Heart right ventricle (tissue), 16 donors: Measurements from ENCODE around the gene MORF4L1. TPM values are rescaled to one million over a fixed set of nuclear protein-coding genes. Genes with fewer than 3 reads are reported as not detected.

Source experiments
- ATAC-seq, 8 donors: fragments of 200-7000 bp; cut with Tn5 transposase; one replicate each; pipeline ENCODE4 v1.9.1; 2020; ENCODE audit warnings: mild to moderate bottlenecking in 8 of 8, moderate library complexity in 8 of 8, moderate number of reproducible peaks in 1 of 8
- DNase-seq, 2 donors: peaks; one replicate each; pipeline ENCODE4 v3.0.0-alpha.2; 2020
- H3K27ac ChIP-seq, 10 donors: fragments of 200-600 bp; sonication (generic) in 2 of 10; one replicate each; pipeline versions ENCODE4 v1.5.0 to v1.8.0; 2020 to 2022; ENCODE audit warnings: mild to moderate bottlenecking in 3 of 10
- H3K27me3 ChIP-seq, 7 donors: fragments of 200-600 bp; one replicate each; pipeline ENCODE4 v1.8.0; 2021 to 2022; ENCODE audit warnings: mild to moderate bottlenecking in 2 of 7
- H3K36me3 ChIP-seq, 9 donors: fragments of 200-600 bp; sonication (generic) in 1 of 9; one replicate each; pipeline versions ENCODE4 v1.5.0 to v1.8.0; 2020 to 2022; ENCODE audit warnings: mild to moderate bottlenecking in 2 of 9
- H3K4me1 ChIP-seq, 9 donors: fragments of 200-600 bp; sonication (generic) in 1 of 9; one replicate each; pipeline versions ENCODE4 v1.5.0 to v1.8.0; 2020 to 2022; ENCODE audit warnings: mild to moderate bottlenecking in 4 of 9
- H3K4me3 ChIP-seq, 10 donors: fragments of 200-600 bp; sonication (generic) in 2 of 10; one replicate each; pipeline versions ENCODE4 v1.5.0 to v1.8.0; 2020 to 2022; ENCODE audit warnings: mild to moderate bottlenecking in 7 of 10, moderate library complexity in 2 of 10
- H3K9me3 ChIP-seq, 11 donors: fragments of 200-600 bp in 10 of 11; sonication (generic) in 2 of 11; one replicate each; pipeline versions ENCODE4 v1.5.0 to v1.8.0; 2013 to 2022; ENCODE audit warnings: mild to moderate bottlenecking in 2 of 11, control low read depth in 1 of 11, moderate library complexity in 1 of 11
- WGBS, 2 donors: extraction: QIAGEN DNeasy Blood & Tissue Kit; methylation state at CpG; one replicate each; pipeline ENCODE4 v1.1.7; 2013; ENCODE audit warnings: inconsistent platforms in 1 of 2; 5-methylcytosine and 5-hydroxymethylcytosine counted together
- intact Hi-C, 10 donors: fragments of 100-400 bp; cut with DNase I; formaldehyde crosslinking; loops; one replicate each; pipeline versions ENCODE4 v1.11.1 to v1.14.2; 2022
- polyA plus RNA-seq, 2 donors: library from polyadenylated mRNA; stranded (reverse); fragments of 200-250 nt; gene quantifications; one replicate each; pipeline ENCODE4 v1.2.3, GENCODE V29; 2013
- total RNA-seq, 10 donors: library from RNA; stranded (reverse); fragmentation: NEBNext Ultra II Directional in 3 of 10; extraction: Animal tissue kit (Norgen Biotek cat#: 25700) in 3 of 10; gene quantifications; one replicate each; pipeline versions ENCODE4 v1.2.1 to v1.2.4, GENCODE V29; 2021 to 2023
- TF ChIP-seq, protein P1 (sequence below), 9 donors: fragments of 200-600 bp; sonication (generic) in 2 of 9; IDR thresholded peaks; one replicate each; pipeline versions ENCODE4 v1.5.0 to v1.8.0; 2021 to 2022; ENCODE audit warnings: antibody characterized with exemption in 9 of 9, mild to moderate bottlenecking in 5 of 9, moderate library complexity in 1 of 9
- donor health status: Arrhythmogenic right ventricular cardiomyopathy.
- donor health status: ischemic (EF 13 %, LVEDD 7.1; RV severe dilation, severe dysfunction).
- donor health status: healthy with polysubstance abuse.
- donor health status: DM: no; HTN: yes; CAD: no.
- donor health status: DM: no; HTN: no; CAD: no.
- donor health status: ischemic (EF 25% LVEDD 6.9; RV normal size, moderate dysfunction).
- donor health status: ischemic (EF 25% LVEDD 5.7; RV mildly dilated, moderate dysfunction).
- donor health status: healthy.
- donor health status: DM: yes; HTN: yes; CAD: no.
- donor health status: Ischemic cardiomyopathy.
- donor health status: ischemic (EF 35%, LVEDD 5.7; RV mildly dilated, moderate dysfunction).
- donor health status: nonischemic (EF 11% LVEDD 7.7; RV severe dilation, severe dysfunction).
- donor health status: DM: yes; HTN: yes; CAD: no.
- donor health status: PGD.
- donor health status: ischemic (EF 29% LVEDD 5.4; RV normal size, mild dysfunction).
- donor health status: nonischemic (EF 23%, LVEDD 6.1; RV moderate dilation, normal function).

Gene MORF4L1
- total and polyA plus RNA-seq, 12 donors: 119 to 399 (median 361) TPM

DNA sequence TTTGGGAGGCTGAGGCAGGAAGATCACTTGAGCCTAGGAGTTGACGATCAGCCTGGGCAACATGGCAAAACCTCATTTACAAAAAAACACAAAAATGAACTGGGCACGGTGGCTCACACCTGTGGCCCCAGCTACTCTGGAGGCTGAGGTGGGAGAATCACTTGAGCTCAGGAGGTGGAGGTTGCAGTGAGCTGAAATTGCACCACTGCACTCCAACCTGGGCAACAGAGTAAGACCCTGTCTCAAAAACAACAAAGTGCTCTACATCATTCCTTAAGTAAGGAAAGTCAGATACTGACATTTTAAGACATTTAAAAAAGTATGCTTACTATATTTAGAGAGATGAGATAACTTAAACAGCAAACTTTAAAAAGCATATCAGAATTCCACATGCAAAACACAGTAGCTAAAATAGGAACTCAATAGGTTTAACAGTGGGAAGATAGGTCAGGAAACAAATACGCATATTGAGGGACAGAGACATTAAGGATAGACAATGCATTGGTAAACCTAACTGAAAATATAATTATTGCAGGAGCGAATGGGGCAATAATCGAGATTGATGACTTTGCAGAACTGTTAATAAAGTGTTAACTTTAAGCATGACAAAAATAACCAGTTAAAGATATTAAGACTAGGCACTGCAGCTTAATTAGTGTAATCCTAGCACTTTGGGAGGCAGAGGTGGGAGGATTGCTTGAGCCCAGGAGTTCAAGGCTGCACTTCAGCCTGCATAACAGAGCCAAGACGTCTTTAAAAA is 32.1 kb downstream of the MORF4L1 start:
- TF ChIP-seq, protein P1, sequence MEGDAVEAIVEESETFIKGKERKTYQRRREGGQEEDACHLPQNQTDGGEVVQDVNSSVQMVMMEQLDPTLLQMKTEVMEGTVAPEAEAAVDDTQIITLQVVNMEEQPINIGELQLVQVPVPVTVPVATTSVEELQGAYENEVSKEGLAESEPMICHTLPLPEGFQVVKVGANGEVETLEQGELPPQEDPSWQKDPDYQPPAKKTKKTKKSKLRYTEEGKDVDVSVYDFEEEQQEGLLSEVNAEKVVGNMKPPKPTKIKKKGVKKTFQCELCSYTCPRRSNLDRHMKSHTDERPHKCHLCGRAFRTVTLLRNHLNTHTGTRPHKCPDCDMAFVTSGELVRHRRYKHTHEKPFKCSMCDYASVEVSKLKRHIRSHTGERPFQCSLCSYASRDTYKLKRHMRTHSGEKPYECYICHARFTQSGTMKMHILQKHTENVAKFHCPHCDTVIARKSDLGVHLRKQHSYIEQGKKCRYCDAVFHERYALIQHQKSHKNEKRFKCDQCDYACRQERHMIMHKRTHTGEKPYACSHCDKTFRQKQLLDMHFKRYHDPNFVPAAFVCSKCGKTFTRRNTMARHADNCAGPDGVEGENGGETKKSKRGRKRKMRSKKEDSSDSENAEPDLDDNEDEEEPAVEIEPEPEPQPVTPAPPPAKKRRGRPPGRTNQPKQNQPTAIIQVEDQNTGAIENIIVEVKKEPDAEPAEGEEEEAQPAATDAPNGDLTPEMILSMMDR (IDR thresholded peaks at IDR 0.05): no peak
- Histone ChIP-seq H3K27me3 (no peaks in the 10 kb centered on the region), H3K36me3 (peaks cover 0 to 100% (median 46%) of the 10 kb centered on the region in 9 donors), H3K27ac (peak overlapping the region in 1 of 10 donors; percentile 15), H3K4me1 (peaks cover 2 to 63% (median 38%) of the 10 kb centered on the region in 9 donors), H3K4me3 (no peak overlapping the region), H3K9me3 (no peaks in the 10 kb centered on the region)
- intact Hi-C loops: loop anchor here in 2 of 10 donors (5.0 to 10.0 kb wide), 2 partner anchors 278 to 280 kb away; no protein-coding TSS in a partner anchor
- no peak for ATAC-seq
- 72 to 75% methylated on average over 6 of the region's 6 CpGs for WGBS, 2 donors
- DNase-seq: no peak

DNA sequence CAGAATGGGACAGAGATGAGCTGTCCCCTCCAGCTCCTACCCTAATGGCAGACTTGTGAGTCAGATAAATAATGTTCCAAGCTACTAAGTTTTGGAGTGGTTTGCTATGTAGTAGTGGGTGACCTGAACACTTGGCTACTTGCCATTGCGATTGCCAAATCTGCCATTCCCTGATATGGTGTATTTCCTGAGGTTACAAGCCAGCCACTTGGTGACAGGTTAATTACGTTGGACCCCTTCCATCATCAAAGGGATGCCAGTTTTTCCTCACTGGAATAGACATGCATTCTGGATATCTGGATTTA is 33.6 kb downstream of the MORF4L1 start:
- Histone ChIP-seq H3K9me3 (no peaks in the 10 kb centered on the region), H3K36me3 (peaks cover 0 to 100% (median 40%) of the 10 kb centered on the region in 9 donors), H3K27me3 (no peaks in the 10 kb centered on the region), H3K4me3 (no peak overlapping the region), H3K27ac (peak overlapping the region in 1 of 10 donors; percentile 19), H3K4me1 (peaks cover 2 to 68% (median 38%) of the 10 kb centered on the region in 9 donors)
- ATAC-seq (peak in 6 of 8 donors; percentile 15 to 75 (median 46)), DNase-seq (no peak)
- intact Hi-C loops: loop anchor here in 2 of 10 donors (5.0 to 10.0 kb wide), 2 partner anchors 276 to 279 kb away; no protein-coding TSS in a partner anchor
- WGBS, 2 donors: 40 to 53% methylated on average over 2 of the region's 2 CpGs
- TF ChIP-seq, protein P1 (IDR thresholded peaks at IDR 0.05): no peak

DNA sequence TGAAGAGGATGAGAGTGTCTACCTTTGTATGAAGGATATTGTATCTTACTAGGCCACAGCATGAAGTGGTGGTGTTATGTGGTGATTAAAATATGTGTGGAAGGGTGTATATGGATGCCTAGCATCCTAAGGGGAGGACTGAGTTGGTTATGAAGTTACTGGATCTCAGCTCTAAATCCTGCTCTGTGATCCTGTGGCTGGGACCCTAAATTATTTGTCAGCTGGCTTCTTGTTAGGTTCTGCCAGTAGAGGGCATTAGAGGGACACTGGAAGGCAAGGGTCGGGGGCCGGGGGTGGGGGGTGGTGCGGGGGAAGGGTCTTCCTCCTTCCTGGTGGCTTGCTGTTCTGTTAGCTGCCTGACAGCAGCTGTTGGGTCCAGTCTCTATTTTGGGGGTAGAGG is 34.9 kb downstream of the MORF4L1 start:
- peaks cover 0 to 100% (median 29%) of the 10 kb centered on the region in 9 donors for H3K36me3 ChIP-seq
- DNase-seq (no peak), ATAC-seq (no peak)
- WGBS, 2 donors: 46 to 64% methylated on average over 3 of the region's 3 CpGs
- H3K27me3 ChIP-seq: no peaks in the 10 kb centered on the region
- TF ChIP-seq, protein P1 (IDR thresholded peaks at IDR 0.05): peak in 6 of 9 donors; percentile 12 to 35 (median 30)
- H3K4me3 ChIP-seq: no peak overlapping the region
- peaks cover 2 to 63% (median 32%) of the 10 kb centered on the region in 9 donors for H3K4me1 ChIP-seq
- H3K27ac ChIP-seq: no peak overlapping the region
- no peaks in the 10 kb centered on the region for H3K9me3 ChIP-seq
- intact Hi-C loops: loop anchor here in 2 of 10 donors (5.0 to 10.0 kb wide), 2 partner anchors 275 to 277 kb away; no protein-coding TSS in a partner anchor

DNA sequence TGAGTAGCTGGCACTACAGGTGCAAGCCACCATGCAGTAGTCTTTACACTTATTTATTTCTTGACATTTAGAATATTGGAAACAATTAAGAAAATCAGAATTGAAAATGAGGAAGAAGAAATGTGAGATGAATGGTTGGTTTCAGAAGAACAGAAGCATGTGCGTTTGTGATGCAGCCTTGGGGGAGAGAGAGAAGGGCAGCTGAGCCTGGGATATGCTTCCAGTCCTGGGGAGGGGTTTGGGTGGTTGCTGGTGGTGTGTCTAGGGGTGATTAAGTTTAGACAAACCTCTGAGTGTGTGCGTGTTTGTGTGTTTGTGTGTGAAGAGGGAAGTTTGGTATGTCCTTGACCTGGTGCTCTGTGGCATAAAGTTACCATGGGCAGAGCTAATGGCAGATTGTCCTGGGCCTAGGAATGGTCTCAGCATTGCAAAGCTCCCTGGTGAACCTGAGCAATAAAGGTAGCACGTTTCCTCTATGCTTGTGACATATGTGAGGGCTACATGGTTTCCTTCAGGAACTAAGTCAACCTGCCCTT is 36.5 kb downstream of the MORF4L1 start:
- 70 to 71% methylated on average over 3 of the region's 3 CpGs for WGBS, 2 donors
- ATAC-seq (no peak), DNase-seq (no peak)
- Histone ChIP-seq H3K4me1 (peaks cover 4 to 75% (median 39%) of the 10 kb centered on the region in 9 donors), H3K27ac (no peak overlapping the region), H3K36me3 (peaks cover 0 to 100% (median 21%) of the 10 kb centered on the region in 9 donors), H3K27me3 (no peaks in the 10 kb centered on the region), H3K4me3 (no peak overlapping the region), H3K9me3 (no peaks in the 10 kb centered on the region)
- TF ChIP-seq, protein P1 (IDR thresholded peaks at IDR 0.05): no peak
- intact Hi-C loops: loop anchor here in 4 of 10 donors (1.0 to 10.0 kb wide), 4 partner anchors 70 to 276 kb away; no protein-coding TSS in a partner anchor
